Measurements from ENCODE around the gene KIF23.

Gene KIF23

GRCh38 chr15:69468241-69469121 is 54.3 kb downstream of the KIF23 start:
- peak; percentile 32 to 68 (median 53) for DNase-seq

- DNase-seq = no peak
These were observed 55.5 kb downstream of the KIF23 start for GRCh38 chr15:69469467-69470201.

GRCh38 chr15:69472046-69472445 is 57.9 kb downstream of the KIF23 start:
- no peak for DNase-seq

- no peak for DNase-seq
These were observed 58.4 kb downstream of the KIF23 start for GRCh38 chr15:69472562-69472961.

- no peak for DNase-seq
These were observed 60.1 kb downstream of the KIF23 start for GRCh38 chr15:69474291-69474690.

- no peak for DNase-seq
These were observed 60.8 kb downstream of the KIF23 start for GRCh38 chr15:69474846-69475455.

- DNase-seq = peak; percentile 21 to 61 (median 36)
These were observed 61.7 kb downstream of the KIF23 start for GRCh38 chr15:69475769-69476358.

- DNase-seq = no peak
These were observed 62.7 kb downstream of the KIF23 start for GRCh38 chr15:69476704-69477473.

- DNase-seq = peak in 1 of 4 experiments; percentile 10
These were observed 64.2 kb downstream of the KIF23 start for GRCh38 chr15:69478259-69478781.

- DNase-seq = no peak
These were observed 64.9 kb downstream of the KIF23 start for GRCh38 chr15:69479081-69479480.

- no peak for DNase-seq
These were observed 65.8 kb downstream of the KIF23 start for GRCh38 chr15:69479971-69480370.

- no peak for DNase-seq
These were observed 66.8 kb downstream of the KIF23 start for GRCh38 chr15:69480932-69481331.

GRCh38 chr15:69482686-69483256 is 68.6 kb downstream of the KIF23 start:
- DNase-seq = no peak

- no peak for DNase-seq
These were observed 70.7 kb downstream of the KIF23 start for GRCh38 chr15:69484837-69485236.

- DNase-seq = no peak
These were observed 72.4 kb downstream of the KIF23 start for GRCh38 chr15:69486481-69487110.

- DNase-seq = no peak
These were observed 75.0 kb downstream of the KIF23 start for GRCh38 chr15:69489073-69489571.

- no peak for DNase-seq
These were observed 76.3 kb downstream of the KIF23 start for GRCh38 chr15:69490356-69491037.

- DNase-seq = no peak
These were observed 76.9 kb downstream of the KIF23 start for GRCh38 chr15:69491038-69491505.

GRCh38 chr15:69493406-69493805 is 79.3 kb downstream of the KIF23 start:
- DNase-seq = no peak

- DNase-seq = no peak
These were observed 81.9 kb downstream of the KIF23 start for GRCh38 chr15:69496001-69496400.

All from activated CD4-positive, CD25-positive, alpha-beta regulatory T cell (primary cell).